GM23248 (cell line): ENCODE data around the gene NEGR1. TPM values are rescaled to one million over a fixed set of nuclear protein-coding genes. Genes with fewer than 3 reads are reported as not detected.

ENCODE experiments used
- DNase-seq: peaks from one replicate; pipeline ENCODE4 v3.0.0-alpha.2; 2015
- H2AFZ ChIP-seq: fragments of 200-600 bp; sonication (generic); 2 replicates; pipeline ENCODE4 v1.6.1; 2016; ENCODE audit warnings: antibody characterized with exemption
- H3F3A ChIP-seq: fragments of 200-600 bp; sonication (generic); 2 replicates; pipeline ENCODE4 v1.6.1; 2016; ENCODE audit warnings: mild to moderate bottlenecking, antibody characterized with exemption, mixed run types; ENCODE audit not compliant: insufficient read depth
- H3K27ac ChIP-seq: fragments of 200-600 bp; sonication (generic); 2 replicates; pipeline ENCODE4 v1.5.1; 2016; ENCODE audit warnings: mild to moderate bottlenecking
- H3K27me3 ChIP-seq: fragments of 200-600 bp; sonication (generic); replicated peaks from 2 replicates; pipeline ENCODE4 v1.6.1; 2016; ENCODE audit warnings: mild to moderate bottlenecking; ENCODE audit not compliant: insufficient read depth
- H3K36me3 ChIP-seq: fragments of 200-600 bp; sonication (generic); 2 replicates; pipeline ENCODE4 v1.6.1; 2016; ENCODE audit warnings: low read depth, mild to moderate bottlenecking
- H3K4me1 ChIP-seq: fragments of 200-600 bp; sonication (generic); 2 replicates; pipeline ENCODE4 v1.6.1; 2016; ENCODE audit warnings: mild to moderate bottlenecking; ENCODE audit not compliant: insufficient read depth
- H3K4me2 ChIP-seq: fragments of 200-600 bp; sonication (generic); one replicate; pipeline ENCODE4 v1.6.1; 2016; ENCODE audit warnings: mild to moderate bottlenecking; ENCODE audit not compliant: unreplicated experiment
- H3K4me3 ChIP-seq: fragments of 200-600 bp; sonication (generic); 2 replicates; pipeline ENCODE4 v1.5.1; 2016; ENCODE audit warnings: mild to moderate bottlenecking
- H3K79me2 ChIP-seq: fragments of 200-600 bp; sonication (generic); 2 replicates; pipeline ENCODE4 v1.6.1; 2016; ENCODE audit warnings: mild to moderate bottlenecking; ENCODE audit not compliant: insufficient read depth
- H3K9ac ChIP-seq: fragments of 200-600 bp; sonication (generic); 2 replicates; pipeline ENCODE4 v1.6.1; 2016; ENCODE audit warnings: mild to moderate bottlenecking
- H3K9me2 ChIP-seq: fragments of 200-600 bp; sonication (generic); 2 replicates; pipeline ENCODE4 v1.6.1; 2016; ENCODE audit warnings: mixed run types, mild to moderate bottlenecking, moderate library complexity; ENCODE audit not compliant: insufficient read depth
- H3K9me3 ChIP-seq: fragments of 200-600 bp; sonication (generic); one replicate; pipeline ENCODE4 v1.6.1; 2017; ENCODE audit warnings: low read depth
- H4K20me1 ChIP-seq: fragments of 200-600 bp; sonication (generic); 2 replicates; pipeline ENCODE4 v1.6.0; 2016; ENCODE audit not compliant: insufficient read depth
- EZH2 ChIP-seq: fragments of 200-600 bp; sonication (generic); IDR thresholded peaks from 2 replicates; pipeline ENCODE4 v1.6.1; 2018; ENCODE audit warnings: antibody characterized with exemption, mild to moderate bottlenecking; ENCODE audit not compliant: insufficient read depth, poor library complexity, severe bottlenecking
- EZH2phosphoT487 ChIP-seq: fragments of 200-600 bp; sonication (generic); IDR thresholded peaks from 2 replicates; pipeline ENCODE4 v1.6.1; 2018; ENCODE audit warnings: antibody characterized with exemption, moderate library complexity, mild to moderate bottlenecking, low read depth; ENCODE audit not compliant: insufficient read depth
- WGBS, 2 experiments: methylation state at CpG; one replicate each; pipeline ENCODE4 v1.1.6; 2015 to 2017; ENCODE audit warnings: low lambda C conversion rate in 2 of 2, low coverage in 1 of 2; ENCODE audit errors: missing lambda C conversion rate in 2 of 2; 5-methylcytosine and 5-hydroxymethylcytosine counted together
- in situ Hi-C: fragments of 300-500 bp; cut with MboI; formaldehyde crosslinking; loops from 2 replicates; pipeline ENCODE4 v1.15.0; 2020
- polyA plus RNA-seq: library from polyadenylated mRNA; unstranded; fragments of >200 nt; fragmentation: Nextera tagmentation; extraction: Ambion mirVana; gene quantifications from 2 replicates; pipeline ENCODE4 v1.2.1, GENCODE V29; 2016
- total RNA-seq: library from RNA; depleted of rRNA; stranded (reverse); fragments of >200 nt; shearing (Covaris generic); gene quantifications from 2 replicates; pipeline ENCODE4 v1.2.3, GENCODE V29; 2014

NEGR1 gene
- total and polyA plus RNA-seq, 2 experiments from 2014 or later, result 14.3 to 15.7 TPM

GRCh38 chr1:71557138-71557537, 725.2 kb downstream of the NEGR1 start:
- Histone ChIP-seq H4K20me1 (no peaks in the 10 kb centered on the region), H3K36me3 (no peaks in the 10 kb centered on the region), H3K9ac (no peak overlapping the region), H3K4me1 (peaks cover 32% of the 10 kb centered on the region), H3F3A (peaks cover 12% of the 10 kb centered on the region; the same call in 1 of the 2 replicates), H3K9me3 (no peaks in the 10 kb centered on the region), H3K27me3 (no peaks in the 10 kb centered on the region), H3K79me2 (no peaks in the 10 kb centered on the region), H3K4me3 (no peak overlapping the region), H3K4me2 (no peak overlapping the region), H3K9me2 (no peaks in the 10 kb centered on the region), H3K27ac (no peak overlapping the region), H2AFZ (no peak overlapping the region)
- in situ Hi-C loops, result no loop called here
- no peak for DNase-seq
- 91 to 98% methylated on average over 2 of the region's 2 CpGs for WGBS, 2 experiments
- TF ChIP-seq EZH2 (no peak), EZH2phosphoT487 (no peak)

GRCh38 chr1:71548398-71548890, 733.9 kb downstream of the NEGR1 start:
- no peaks in the 10 kb centered on the region for H3F3A ChIP-seq
- no peak overlapping the region for H3K9ac ChIP-seq
- H3K4me1 ChIP-seq, result peaks cover 7% of the 10 kb centered on the region; the same call in 1 of the 2 replicates
- no peak overlapping the region for H2AFZ ChIP-seq
- 20 to 21% methylated on average over 7 of the region's 7 CpGs for WGBS, 2 experiments
- no peaks in the 10 kb centered on the region for H3K27me3 ChIP-seq
- no peak for TF ChIP-seq EZH2
- no peak for TF ChIP-seq EZH2phosphoT487
- no peaks in the 10 kb centered on the region for H3K36me3 ChIP-seq
- DNase-seq, result no peak
- in situ Hi-C loops, result no loop called here
- no peak overlapping the region for H3K4me2 ChIP-seq
- H3K9me3 ChIP-seq, result no peaks in the 10 kb centered on the region
- no peak overlapping the region for H3K4me3 ChIP-seq
- no peak overlapping the region for H3K27ac ChIP-seq
- no peaks in the 10 kb centered on the region for H3K79me2 ChIP-seq
- H4K20me1 ChIP-seq, result no peaks in the 10 kb centered on the region
- H3K9me2 ChIP-seq, result peaks cover 3% of the 10 kb centered on the region

DNA sequence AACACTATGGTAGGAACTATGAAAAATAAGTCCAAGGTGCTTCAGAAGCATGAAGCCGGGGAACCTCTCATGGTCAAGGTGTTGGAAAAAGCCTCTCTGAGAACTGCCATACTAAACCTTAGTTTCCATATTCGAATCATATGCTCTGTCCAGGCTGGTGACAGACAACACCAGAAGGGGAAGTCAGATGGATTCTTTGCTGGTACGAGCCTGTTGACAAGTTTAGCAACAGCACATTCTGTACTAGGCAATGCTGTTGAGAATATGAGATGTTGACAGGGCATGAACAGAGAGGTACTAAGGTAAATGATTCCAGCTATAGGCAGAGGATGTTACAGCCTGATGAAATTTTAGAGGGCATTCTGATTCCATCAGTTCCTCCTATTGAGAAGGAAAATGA, 740.2 kb downstream of the NEGR1 start:
- no peaks in the 10 kb centered on the region for H3K4me1 ChIP-seq
- no peak overlapping the region for H3K4me3 ChIP-seq
- TF ChIP-seq EZH2 (no peak), EZH2phosphoT487 (no peak)
- H3K4me2 ChIP-seq, result no peak overlapping the region
- H3K9me2 ChIP-seq, result peaks cover 3% of the 10 kb centered on the region; the same call in 1 of the 2 replicates
- H4K20me1 ChIP-seq, result no peaks in the 10 kb centered on the region
- no peak overlapping the region for H2AFZ ChIP-seq
- H3F3A ChIP-seq, result no peaks in the 10 kb centered on the region
- in situ Hi-C loops, result no loop called here
- H3K27me3 ChIP-seq, result no peaks in the 10 kb centered on the region
- no peaks in the 10 kb centered on the region for H3K79me2 ChIP-seq
- WGBS, 2 experiments, result 77 to 81% methylated on average over 3 of the region's 3 CpGs
- H3K36me3 ChIP-seq, result no peaks in the 10 kb centered on the region
- no peaks in the 10 kb centered on the region for H3K9me3 ChIP-seq
- H3K27ac ChIP-seq, result no peak overlapping the region
- no peak for DNase-seq
- H3K9ac ChIP-seq, result no peak overlapping the region

- Histone ChIP-seq H3K27me3 (no peaks in the 10 kb centered on the region), H3K9me3 (no peaks in the 10 kb centered on the region), H3K27ac (no peak overlapping the region), H3K4me1 (no peaks in the 10 kb centered on the region), H4K20me1 (no peaks in the 10 kb centered on the region), H3K79me2 (no peaks in the 10 kb centered on the region), H3K4me2 (no peak overlapping the region), H3K4me3 (no peak overlapping the region), H3K9me2 (no peaks in the 10 kb centered on the region), H3K36me3 (no peaks in the 10 kb centered on the region), H3F3A (no peaks in the 10 kb centered on the region), H3K9ac (no peak overlapping the region), H2AFZ (no peak overlapping the region; the same call in 1 of the 2 replicates)
- in situ Hi-C loops, result no loop called here
- no peak for DNase-seq
- no peak for TF ChIP-seq EZH2phosphoT487
- TF ChIP-seq EZH2, result no peak
- 54 to 56% methylated on average over 2 of the region's 2 CpGs for WGBS, 2 experiments
Measured at GRCh38 chr1:71533950-71534349, 748.4 kb downstream of the NEGR1 start.

DNA sequence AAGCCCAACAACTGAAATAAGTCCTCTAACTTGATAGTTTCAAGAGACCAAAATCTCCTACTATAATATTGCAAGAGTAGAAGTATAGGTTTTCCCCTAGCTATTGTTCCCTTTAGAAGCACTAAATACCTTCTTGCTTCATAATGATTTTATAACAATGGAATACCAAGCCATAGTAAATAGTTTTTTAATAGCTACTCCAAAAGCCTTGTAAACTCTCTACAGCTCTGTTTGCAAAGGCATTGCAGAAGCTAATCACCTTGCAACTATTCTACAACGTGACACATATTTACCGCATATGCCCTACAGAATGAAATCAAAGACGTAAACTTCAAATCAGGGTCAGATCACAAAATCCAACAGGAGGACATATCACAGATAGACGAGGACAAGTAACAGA, 750.0 kb downstream of the NEGR1 start:
- Histone ChIP-seq H3K36me3 (no peaks in the 10 kb centered on the region), H4K20me1 (no peaks in the 10 kb centered on the region), H3K4me3 (no peak overlapping the region), H3K9me2 (no peaks in the 10 kb centered on the region), H3K27me3 (no peaks in the 10 kb centered on the region), H3K27ac (no peak overlapping the region), H2AFZ (no peak overlapping the region), H3K9ac (no peak overlapping the region), H3K4me2 (no peak overlapping the region), H3F3A (no peaks in the 10 kb centered on the region), H3K79me2 (no peaks in the 10 kb centered on the region), H3K9me3 (no peaks in the 10 kb centered on the region), H3K4me1 (no peaks in the 10 kb centered on the region)
- in situ Hi-C loops, result no loop called here
- WGBS, 2 experiments, result 91 to 98% methylated on average over 4 of the region's 4 CpGs
- DNase-seq, result no peak
- TF ChIP-seq EZH2 (no peak), EZH2phosphoT487 (no peak)
